Activated CD8-positive, alpha-beta T cell treated with anti-CD3 and anti-CD28 coated beads for 36 hours (primary cell): Measurements from ENCODE around the gene SORD. TPM values are rescaled to one million over a fixed set of nuclear protein-coding genes. Genes with fewer than 3 reads are reported as not detected.

Experiments
- ATAC-seq: fragments of 200-7000 bp; cut with Tn5 transposase; one replicate; pipeline ENCODE4 v1.10.0; 2021; ENCODE audit warnings: mild to moderate bottlenecking, moderate library complexity
- CTCF ChIA-PET: fragments of 350-600 bp; sonication (Branson Sonifier 250); formaldehyde crosslinking; loops from one replicate; lab custom pipeline; 2021; ENCODE audit warnings: antibody characterized with exemption; lab: Charles Lee
- POLR2A ChIA-PET: fragments of 350-600 bp; sonication (Branson Sonifier 250); formaldehyde crosslinking; loops from one replicate; lab custom pipeline; 2021; ENCODE audit warnings: antibody characterized with exemption; lab: Charles Lee
- DNase-seq: peaks from one replicate; pipeline ENCODE4 v3.0.0-alpha.2; 2020
- H3K27ac Mint-ChIP-seq: one replicate; pipeline ENCODE4 v1.8.0; 2021; ENCODE audit warnings: mild to moderate bottlenecking, mixed read lengths
- H3K27me3 Mint-ChIP-seq: one replicate; pipeline ENCODE4 v1.8.0; 2021; ENCODE audit warnings: mixed read lengths
- H3K36me3 Mint-ChIP-seq: one replicate; pipeline ENCODE4 v1.8.0; 2021; ENCODE audit warnings: low read depth, mixed read lengths
- H3K4me1 Mint-ChIP-seq: one replicate; pipeline ENCODE4 v1.8.0; 2021; ENCODE audit warnings: low read depth, mixed read lengths
- H3K4me3 Mint-ChIP-seq: one replicate; pipeline ENCODE4 v1.8.0; 2021; ENCODE audit warnings: mild to moderate bottlenecking, moderate library complexity, mixed read lengths
- H3K9me3 Mint-ChIP-seq: one replicate; pipeline ENCODE4 v1.8.0; 2021; ENCODE audit warnings: mixed read lengths
- intact Hi-C: fragments of 100-400 bp; cut with micrococcal nuclease; formaldehyde crosslinking; loops from one replicate; pipeline ENCODE4 v1.10.0; 2022
- total RNA-seq, 2 experiments: library from RNA; stranded (reverse); gene quantifications; one replicate each; pipeline ENCODE4 v1.2.3, GENCODE V29; 2021
- TF ChIP-seq, protein P1 (sequence below): fragments of 200-600 bp; IDR thresholded peaks from one replicate; pipeline ENCODE4 v1.8.0; 2022; ENCODE audit warnings: antibody characterized with exemption, mild to moderate bottlenecking

Gene SORD
- total RNA-seq, 2 experiments from 2014 or later = 27.9 to 28.7 TPM

- peaks cover 69% of the 10 kb centered on the region for H3K27me3 Mint-ChIP-seq
- DNase-seq (no peak), ATAC-seq (no peak)
- POLR2A ChIA-PET = interaction anchor here (0.6 kb wide), 1 partner anchor 36 kb away, joined by 3 read pairs; no protein-coding TSS in a partner anchor
- H3K4me3 Mint-ChIP-seq = peak overlapping the region; percentile 17
- CTCF ChIA-PET = interaction anchor here (1.0 to 3.9 kb wide), 5 partner anchors 9 to 23 kb away, joined by 3 to 48 read pairs (median 3); partner anchors contain the start of genes DUOX1 and DUOXA1
- H3K27ac Mint-ChIP-seq = no peak overlapping the region
- peaks cover 44% of the 10 kb centered on the region for H3K4me1 Mint-ChIP-seq
- TF ChIP-seq, protein P1, sequence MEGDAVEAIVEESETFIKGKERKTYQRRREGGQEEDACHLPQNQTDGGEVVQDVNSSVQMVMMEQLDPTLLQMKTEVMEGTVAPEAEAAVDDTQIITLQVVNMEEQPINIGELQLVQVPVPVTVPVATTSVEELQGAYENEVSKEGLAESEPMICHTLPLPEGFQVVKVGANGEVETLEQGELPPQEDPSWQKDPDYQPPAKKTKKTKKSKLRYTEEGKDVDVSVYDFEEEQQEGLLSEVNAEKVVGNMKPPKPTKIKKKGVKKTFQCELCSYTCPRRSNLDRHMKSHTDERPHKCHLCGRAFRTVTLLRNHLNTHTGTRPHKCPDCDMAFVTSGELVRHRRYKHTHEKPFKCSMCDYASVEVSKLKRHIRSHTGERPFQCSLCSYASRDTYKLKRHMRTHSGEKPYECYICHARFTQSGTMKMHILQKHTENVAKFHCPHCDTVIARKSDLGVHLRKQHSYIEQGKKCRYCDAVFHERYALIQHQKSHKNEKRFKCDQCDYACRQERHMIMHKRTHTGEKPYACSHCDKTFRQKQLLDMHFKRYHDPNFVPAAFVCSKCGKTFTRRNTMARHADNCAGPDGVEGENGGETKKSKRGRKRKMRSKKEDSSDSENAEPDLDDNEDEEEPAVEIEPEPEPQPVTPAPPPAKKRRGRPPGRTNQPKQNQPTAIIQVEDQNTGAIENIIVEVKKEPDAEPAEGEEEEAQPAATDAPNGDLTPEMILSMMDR = no peak
- H3K36me3 Mint-ChIP-seq = no peaks in the 10 kb centered on the region
- intact Hi-C loops = no loop called here
- H3K9me3 Mint-ChIP-seq = no peaks in the 10 kb centered on the region
These were observed 93.7 kb downstream of the SORD start for GRCh38 chr15:45116482-45117307.

- intact Hi-C loops = no loop called here
- peaks cover 63% of the 10 kb centered on the region for H3K27me3 Mint-ChIP-seq
- no peak overlapping the region for H3K27ac Mint-ChIP-seq
- peak; percentile 6 for ATAC-seq
- no peaks in the 10 kb centered on the region for H3K36me3 Mint-ChIP-seq
- TF ChIP-seq, protein P1 = no peak
- H3K9me3 Mint-ChIP-seq = no peaks in the 10 kb centered on the region
- peaks cover 36% of the 10 kb centered on the region for H3K4me1 Mint-ChIP-seq
- ChIA-PET POLR2A (no interaction called here), CTCF (interaction anchor here (0.5 to 3.9 kb wide), 55 partner anchors 8 to 589 kb away, joined by 3 to 48 read pairs (median 5); partner anchors contain the start of genes DUOX1, DUOXA1 and SHF)
- peak overlapping the region; percentile 36 for H3K4me3 Mint-ChIP-seq
- no peak for DNase-seq
These were observed 94.5 kb downstream of the SORD start for GRCh38 chr15:45117308-45118130.

DNA sequence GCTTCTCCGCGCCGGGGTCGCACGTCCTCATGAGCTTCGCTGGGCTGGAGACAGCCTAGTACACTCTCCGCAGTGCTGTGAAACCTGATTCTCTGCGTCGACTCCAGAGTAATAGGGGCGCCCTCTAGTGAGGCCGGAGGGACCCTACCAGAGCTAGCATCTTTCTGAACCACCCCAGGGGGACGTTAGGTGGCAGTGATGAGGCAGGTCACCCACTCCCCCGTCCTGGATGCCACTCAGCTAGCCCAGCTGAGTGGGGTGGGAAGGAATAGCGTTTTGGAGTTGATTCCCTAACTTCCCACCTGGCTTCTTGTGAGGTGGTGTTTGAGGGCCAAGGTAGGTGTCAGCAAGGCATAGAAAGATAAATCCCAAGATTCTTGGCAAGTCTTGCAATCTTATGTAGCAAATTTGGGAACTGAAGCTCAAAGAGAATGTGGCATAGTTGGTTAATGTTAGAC lies 95.2 kb downstream of the SORD start:
- H3K4me3 Mint-ChIP-seq = peak overlapping the region; percentile 36
- H3K27me3 Mint-ChIP-seq = peaks cover 58% of the 10 kb centered on the region
- peak; percentile 99 for ATAC-seq
- intact Hi-C loops = no loop called here
- H3K9me3 Mint-ChIP-seq = no peaks in the 10 kb centered on the region
- peak; percentile 93 for DNase-seq
- H3K4me1 Mint-ChIP-seq = peaks cover 33% of the 10 kb centered on the region
- ChIA-PET CTCF (interaction anchor here (0.5 to 3.9 kb wide), 61 partner anchors 9 to 590 kb away, joined by 3 to 48 read pairs (median 5); partner anchors contain the start of genes DUOX1, DUOXA1 and SHF), POLR2A (no interaction called here)
- TF ChIP-seq, protein P1 = peak; percentile 100
- no peaks in the 10 kb centered on the region for H3K36me3 Mint-ChIP-seq
- H3K27ac Mint-ChIP-seq = no peak overlapping the region

- POLR2A ChIA-PET = no interaction called here
- H3K27me3 Mint-ChIP-seq = peaks cover 51% of the 10 kb centered on the region
- H3K9me3 Mint-ChIP-seq = no peaks in the 10 kb centered on the region
These were observed 96.0 kb downstream of the SORD start for GRCh38 chr15:45118996-45119395.

More at GRCh38 chr15:45118996-45119395, 96.0 kb downstream of the SORD start:
- DNase-seq (no peak), ATAC-seq (no peak)
- Mint-ChIP-seq H3K4me3 (no peak overlapping the region), H3K36me3 (no peaks in the 10 kb centered on the region), H3K27ac (no peak overlapping the region), H3K4me1 (peaks cover 25% of the 10 kb centered on the region)
- intact Hi-C loops = no loop called here
- TF ChIP-seq, protein P1 = no peak
- CTCF ChIA-PET = interaction anchor here (0.8 to 3.9 kb wide), 22 partner anchors 8 to 475 kb away, joined by 3 to 48 read pairs (median 8); partner anchors contain the start of genes DUOX1 and DUOXA1
